Activated CD8-positive, alpha-beta memory T cell treated with anti-CD3 and anti-CD28 coated beads for 48 hours (primary cell): ENCODE measurements around the gene ERC1.

Experiments used
- DNase-seq, 3 experiments: peaks; one replicate each; pipeline ENCODE4 v3.0.0-alpha.2; 2020; ENCODE audit warnings: low read depth in 2 of 3, low spot score in 2 of 3

ERC1 gene

DNA sequence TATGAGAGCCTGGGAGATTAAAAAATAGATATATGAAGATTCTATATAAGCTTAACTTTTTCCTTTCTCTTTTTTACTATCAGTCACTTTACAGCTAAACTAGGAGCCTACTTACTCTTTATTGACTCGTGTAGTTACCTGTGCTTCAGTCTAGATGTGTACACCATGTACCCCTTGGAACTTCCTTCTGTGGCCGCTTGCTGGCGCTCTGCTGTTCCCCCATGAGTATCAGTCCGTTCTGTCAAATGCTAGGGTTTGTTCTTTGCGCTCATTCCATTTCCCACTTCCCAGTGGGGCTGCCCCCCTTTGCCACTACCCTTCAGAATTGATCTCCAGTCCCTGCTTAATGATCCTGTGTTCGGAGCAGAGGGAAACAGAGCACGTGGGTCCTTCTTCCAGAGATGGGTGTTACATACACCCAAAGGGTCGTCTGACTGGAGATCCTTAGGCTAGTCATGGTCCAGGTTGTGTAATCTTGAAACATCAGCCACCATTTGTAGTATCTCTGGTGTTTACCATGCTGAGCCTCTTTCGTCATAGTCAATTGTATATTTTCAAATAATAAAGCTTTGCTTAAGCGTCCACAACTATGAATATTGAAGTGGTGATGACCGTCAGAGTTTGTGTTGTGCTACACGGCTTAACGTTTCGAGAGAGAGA lies 443.4 kb downstream of the ERC1 start:
- no peak for DNase-seq

DNA sequence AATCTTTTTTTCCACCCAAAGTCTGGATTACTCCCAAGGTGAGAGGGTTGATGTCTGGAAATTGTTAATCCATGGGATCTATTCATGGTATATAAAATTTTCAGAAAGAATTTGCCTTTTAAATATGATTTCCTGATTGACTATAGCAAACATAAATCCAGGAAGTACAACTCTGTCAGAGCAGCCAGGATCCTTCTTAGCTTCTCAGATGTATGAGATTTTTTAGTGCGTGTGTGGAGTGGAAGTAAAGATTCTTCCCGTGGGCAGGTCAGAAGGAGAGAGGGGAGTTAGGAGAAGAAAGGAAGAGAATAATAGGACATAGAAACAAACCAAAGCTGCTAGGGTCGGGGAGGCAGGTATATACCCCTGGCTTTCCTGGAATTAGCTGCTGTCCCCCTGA lies 444.0 kb downstream of the ERC1 start:
- no peak for DNase-seq

GRCh38 chr12:1435456-1435855 lies 444.4 kb downstream of the ERC1 start:
- DNase-seq, result no peak

DNA sequence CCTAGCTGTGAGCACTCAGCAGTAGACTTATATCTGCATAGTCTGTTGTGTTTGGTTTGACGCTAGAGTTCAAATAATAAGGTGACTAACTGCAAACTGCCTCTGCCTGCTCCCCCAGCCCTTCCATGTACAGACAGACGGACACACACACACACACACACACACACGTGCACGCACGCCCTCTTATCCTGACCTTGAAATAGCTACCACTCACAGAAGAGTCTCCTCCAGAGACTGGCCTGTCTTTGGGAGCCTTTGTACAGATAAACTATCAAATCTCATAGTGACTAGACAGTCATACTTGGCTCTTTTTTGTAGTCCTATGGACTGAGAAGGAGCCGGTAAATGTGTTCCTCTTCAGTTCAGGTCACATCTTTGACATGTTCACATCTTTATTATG lies 445.0 kb downstream of the ERC1 start:
- DNase-seq, result no peak

DNA sequence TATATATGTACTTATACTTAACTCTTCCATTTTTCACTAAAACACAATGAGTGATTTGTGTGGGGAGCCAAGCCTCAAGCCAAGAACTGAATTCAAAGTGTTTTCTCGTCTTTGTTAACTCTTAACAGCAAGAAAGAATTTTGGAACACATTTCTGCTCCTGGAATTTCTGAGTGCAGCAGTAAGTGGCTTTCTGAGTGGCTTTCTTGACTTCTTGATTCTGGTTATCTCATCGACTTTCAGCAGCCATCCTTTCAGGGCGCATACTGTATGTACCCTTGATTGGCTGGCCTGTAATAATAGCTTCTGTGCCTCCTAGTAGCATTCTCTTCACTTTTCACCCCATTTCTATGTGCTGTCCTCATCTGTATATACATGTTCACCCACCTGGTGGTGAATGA lies 446.0 kb downstream of the ERC1 start:
- DNase-seq, result no peak

- no peak for DNase-seq
Measured at GRCh38 chr12:1439201-1439600, 448.2 kb downstream of the ERC1 start.

DNA sequence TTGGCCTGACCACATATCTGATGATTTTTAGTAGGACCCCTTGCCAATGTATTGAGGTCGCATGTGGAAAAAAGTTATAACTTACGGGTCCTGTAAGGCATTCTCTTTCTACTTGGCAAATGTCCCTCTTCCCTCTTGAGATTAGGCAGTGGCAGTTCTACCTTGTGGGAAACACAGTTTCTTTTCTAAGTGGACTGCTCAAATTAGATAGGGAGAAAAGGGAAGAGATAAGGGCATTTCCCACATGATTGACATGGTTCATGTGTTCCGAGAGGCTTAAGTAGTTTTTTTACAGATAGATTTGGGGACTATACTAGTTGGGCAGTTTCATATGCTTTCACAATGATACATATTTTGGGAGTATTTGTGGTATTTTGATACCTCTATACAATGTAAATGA lies 448.7 kb downstream of the ERC1 start:
- DNase-seq, result no peak

- DNase-seq, result no peak
Measured at GRCh38 chr12:1443421-1444141, 452.6 kb downstream of the ERC1 start.

DNA sequence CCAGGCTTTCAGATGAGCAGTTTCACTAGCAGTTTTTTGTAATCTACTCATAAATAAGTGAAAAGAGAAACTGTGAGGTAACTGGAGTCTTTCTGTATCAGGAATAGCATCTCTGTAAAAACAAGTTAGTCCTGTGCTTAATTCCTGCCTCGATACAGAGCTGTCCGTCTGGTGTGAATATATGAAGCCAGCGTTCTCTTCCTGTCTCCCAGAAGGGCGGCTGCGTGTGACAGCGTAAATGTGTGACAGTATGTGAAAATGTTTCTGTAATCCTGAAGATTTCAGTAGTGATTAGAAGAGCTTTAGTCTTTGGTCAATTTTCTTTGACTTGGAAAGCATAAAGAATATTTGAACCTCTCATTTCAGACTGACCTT lies 453.1 kb downstream of the ERC1 start:
- DNase-seq, result no peak

GRCh38 chr12:1445807-1446206 lies 454.8 kb downstream of the ERC1 start:
- DNase-seq, result no peak

DNA sequence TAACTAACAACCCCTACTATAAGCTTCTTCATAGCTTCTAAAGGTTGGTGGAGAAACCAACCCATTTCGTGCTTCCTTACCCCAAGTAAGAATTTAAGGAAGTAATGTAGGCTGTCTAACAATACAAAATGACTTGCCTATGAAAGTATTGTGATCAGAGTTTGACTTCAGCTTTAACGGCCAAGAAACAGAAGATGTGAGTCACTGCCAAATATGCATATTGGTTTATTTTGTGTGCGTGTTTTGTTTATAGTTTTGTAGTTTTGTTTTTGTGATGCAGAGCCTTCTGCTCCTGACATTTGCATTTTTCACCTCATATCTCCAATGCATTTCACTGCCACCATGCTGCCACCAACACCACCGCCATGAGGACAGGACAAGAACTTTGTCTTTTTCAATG lies 457.3 kb downstream of the ERC1 start:
- no peak for DNase-seq

GRCh38 chr12:1453810-1454209 lies 462.8 kb downstream of the ERC1 start:
- DNase-seq, result no peak

- no peak for DNase-seq
Measured at GRCh38 chr12:1456885-1457284, 465.9 kb downstream of the ERC1 start.

DNA sequence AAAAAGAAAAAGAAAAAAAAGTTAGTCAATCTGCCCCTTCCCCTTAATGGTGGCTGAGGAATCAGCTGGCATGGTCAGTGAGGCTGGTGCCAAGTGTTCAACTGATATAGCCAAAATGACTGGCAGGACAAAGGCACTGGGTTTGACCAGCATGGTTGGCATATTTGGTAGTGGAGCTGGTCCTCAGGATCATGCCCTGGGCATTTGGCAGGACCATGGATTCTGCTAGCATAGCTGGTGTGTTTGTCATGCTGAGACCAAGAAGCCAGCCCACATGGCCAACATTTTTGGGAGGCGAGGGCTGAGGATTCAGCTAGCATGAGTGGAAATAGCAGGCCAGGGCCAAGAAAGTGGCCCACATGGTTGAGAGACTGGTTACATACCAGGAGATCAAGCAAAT lies 466.9 kb downstream of the ERC1 start:
- no peak for DNase-seq

GRCh38 chr12:1459339-1459738 lies 468.3 kb downstream of the ERC1 start:
- no peak for DNase-seq

- no peak for DNase-seq
Measured at GRCh38 chr12:1463073-1463905, 472.3 kb downstream of the ERC1 start.

DNA sequence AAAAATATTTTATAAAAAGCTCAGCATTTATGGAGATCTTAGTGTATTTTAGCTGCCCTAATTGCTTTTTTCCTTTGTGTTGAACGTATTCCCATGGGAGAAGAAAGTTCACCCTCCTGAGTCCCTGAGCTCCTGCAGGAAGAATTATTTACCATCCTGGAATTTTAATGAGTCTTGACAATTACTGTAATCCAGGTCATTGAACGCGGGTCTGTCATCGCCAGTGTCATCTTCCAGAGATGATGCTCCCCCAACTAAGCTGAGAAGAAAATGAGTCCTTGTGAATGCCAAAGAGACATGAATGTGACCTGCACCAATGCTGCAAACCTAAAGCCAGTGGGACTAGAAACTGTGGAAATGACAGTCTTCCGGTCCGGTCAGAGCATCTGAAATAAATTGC lies 473.9 kb downstream of the ERC1 start:
- DNase-seq, result no peak

- no peak for DNase-seq
Measured at GRCh38 chr12:1465990-1466389, 475.0 kb downstream of the ERC1 start.

- no peak for DNase-seq
Measured at GRCh38 chr12:1466481-1467154, 475.6 kb downstream of the ERC1 start.

- no peak for DNase-seq
Measured at GRCh38 chr12:1467710-1468109, 476.7 kb downstream of the ERC1 start.

DNA sequence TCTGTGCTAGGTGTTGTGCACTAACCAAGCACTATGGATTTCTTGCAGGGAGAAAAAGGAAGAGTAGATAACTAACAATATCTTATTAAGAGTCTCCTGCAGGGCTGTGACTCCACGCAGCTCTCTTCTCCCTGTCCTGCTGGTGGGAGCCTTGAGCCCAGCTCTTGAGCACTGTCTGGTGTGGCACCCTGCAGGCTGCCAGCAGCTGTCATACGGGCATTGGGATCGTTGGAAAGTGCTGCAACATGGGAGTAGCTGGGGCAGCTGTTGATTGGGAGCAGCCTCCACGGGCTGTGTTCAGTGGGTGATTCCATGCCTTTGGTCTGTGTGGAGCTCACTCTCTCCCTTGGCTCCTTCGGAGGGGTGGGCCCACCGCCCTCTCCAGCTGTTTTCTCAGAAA lies 478.0 kb downstream of the ERC1 start:
- DNase-seq, result no peak

DNA sequence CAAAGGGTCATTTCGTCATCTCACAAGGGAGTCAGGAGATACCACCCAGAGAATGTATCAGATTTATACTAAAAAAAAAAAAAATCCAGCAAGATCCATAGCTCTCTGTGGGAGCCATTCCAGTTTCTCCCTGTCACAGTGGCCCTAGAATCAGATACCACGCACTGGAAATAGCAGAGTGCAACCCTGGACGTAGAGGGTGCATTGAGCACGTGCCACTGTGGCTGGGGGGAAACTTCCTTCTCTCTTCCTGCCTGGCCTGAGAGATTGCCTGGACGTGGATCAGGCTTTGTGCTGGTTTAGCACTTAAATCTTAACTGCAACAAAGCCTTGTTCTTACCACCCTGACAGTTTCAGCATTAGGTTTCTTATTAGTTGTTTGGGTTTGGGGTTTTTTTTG lies 479.0 kb downstream of the ERC1 start:
- DNase-seq, result no peak
